Caco-2 (cell line): ENCODE measurements around the gene ZNF415. TPM values are rescaled to one million over a fixed set of nuclear protein-coding genes. Genes with fewer than 3 reads are reported as not detected.

ENCODE experiments used
- BruUV-seq: library from RNA; stranded (reverse); fragments of 400-500 nt; replicated peaks from 2 replicates; lab custom pipeline; 2021; lab: Mats Ljungman, UMichigan
- CTCF ChIA-PET: fragments of 300-600 bp; sonication (Branson Sonifier 250); formaldehyde crosslinking; loops from one replicate; lab custom pipeline; 2022; ENCODE audit warnings: antibody characterized with exemption; lab: Charles Lee
- POLR2A ChIA-PET: fragments of 300-600 bp; sonication (Branson Sonifier 250); formaldehyde crosslinking; loops from one replicate; lab custom pipeline; 2022; ENCODE audit warnings: antibody characterized with exemption; lab: Charles Lee
- DNase-seq, 2 experiments: peaks; one replicate each; pipeline versions ENCODE4 v3.0.0 to v3.0.0-alpha.2; 2020 to 2022
- H3K27me3 ChIP-seq: replicated peaks from 2 replicates; pipeline ENCODE4 v1.6.0; 2011; ENCODE audit warnings: low read length; ENCODE audit not compliant: control insufficient read depth, insufficient read depth
- H3K36me3 ChIP-seq: 2 replicates; pipeline ENCODE4 v1.5.1; 2011; ENCODE audit warnings: low read length; ENCODE audit not compliant: control insufficient read depth, insufficient read depth
- H3K4me1 ChIP-seq: fragments of 250-450 bp; sonication (Bioruptor Pico); 2 replicates; pipeline ENCODE4 v1.5.1; 2020; ENCODE audit warnings: mild to moderate bottlenecking
- H3K4me3 ChIP-seq: 2 replicates; pipeline ENCODE4 v1.5.1; 2011; ENCODE audit warnings: low read depth, mild to moderate bottlenecking, control low read depth, low read length
- H3K9me3 ChIP-seq: fragments of 250-450 bp; sonication (Bioruptor Pico); 2 replicates; pipeline ENCODE4 v1.5.1; 2020; ENCODE audit warnings: mild to moderate bottlenecking, moderate library complexity
- H3K27ac Mint-ChIP-seq: one replicate; pipeline ENCODE4 v1.8.0; 2022; ENCODE audit warnings: mixed read lengths; ENCODE audit not compliant: unreplicated experiment
- H3K27me3 Mint-ChIP-seq: one replicate; pipeline ENCODE4 v1.8.0; 2022; ENCODE audit warnings: mixed read lengths; ENCODE audit not compliant: insufficient read depth, unreplicated experiment
- H3K36me3 Mint-ChIP-seq: one replicate; pipeline ENCODE4 v1.8.0; 2022; ENCODE audit warnings: mild to moderate bottlenecking, mixed read lengths; ENCODE audit not compliant: insufficient read depth, unreplicated experiment
- H3K4me1 Mint-ChIP-seq: one replicate; pipeline ENCODE4 v1.8.0; 2022; ENCODE audit warnings: low read depth, mixed read lengths; ENCODE audit not compliant: unreplicated experiment
- H3K4me3 Mint-ChIP-seq: one replicate; pipeline ENCODE4 v1.8.0; 2022; ENCODE audit warnings: mild to moderate bottlenecking, moderate library complexity, mixed read lengths; ENCODE audit not compliant: unreplicated experiment
- H3K9me3 Mint-ChIP-seq: one replicate; pipeline ENCODE4 v1.8.0; 2022; ENCODE audit warnings: mixed read lengths; ENCODE audit not compliant: unreplicated experiment
- intact Hi-C: fragments of 100-400 bp; cut with micrococcal nuclease; formaldehyde crosslinking; loops from one replicate; pipeline ENCODE4 v1.10.0; 2022; ENCODE audit not compliant: unreplicated experiment
- total RNA-seq: library from RNA; stranded (reverse); gene quantifications from 2 replicates; pipeline ENCODE4 v1.2.3, GENCODE V29; 2022
- TF ChIP-seq, protein P1 (sequence below), 2 experiments: fragments of 200-600 bp in 1 of 2; IDR thresholded peaks; 1 replicate in 1 of 2; 2 replicates in 1 of 2; pipeline versions ENCODE4 v1.5.1 to v1.8.0; 2011 to 2022; ENCODE audit warnings: antibody characterized with exemption in 1 of 2, control low read depth in 1 of 2, inconsistent platforms in 1 of 2, low read depth in 1 of 2, low read length in 1 of 2, mild to moderate bottlenecking in 1 of 2, moderate library complexity in 1 of 2; ENCODE audit not compliant: insufficient read depth in 1 of 2, severe bottlenecking in 1 of 2, unreplicated experiment in 1 of 2

ZNF415 gene
- total RNA-seq, 1 experiment from 2014 or later: 14.9 TPM

DNA sequence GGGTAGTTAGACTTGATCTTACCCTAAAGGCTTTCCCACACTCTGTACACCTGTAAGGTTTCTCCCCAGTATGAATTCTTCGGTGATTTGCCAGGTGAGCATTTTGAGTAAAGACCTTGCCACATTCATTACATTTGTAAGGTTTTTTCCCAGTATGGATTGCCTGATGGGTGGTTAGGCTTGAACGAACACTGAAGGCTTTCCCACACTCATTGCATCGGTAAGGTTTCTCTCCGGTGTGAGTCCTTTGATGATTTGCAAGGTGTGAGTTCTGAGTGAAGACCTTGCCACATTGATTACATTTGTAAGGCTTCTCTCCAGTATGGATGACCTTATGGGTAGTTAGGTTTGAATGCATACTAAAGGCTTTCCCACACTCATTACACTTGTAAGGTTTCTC, 64.5 kb downstream of the ZNF415 start:
- Histone ChIP-seq H3K27me3 (no peaks in the 10 kb centered on the region), H3K4me3 (no peak overlapping the region), H3K9me3 (peaks cover 52% of the 10 kb centered on the region), H3K36me3 (peaks cover 19% of the 10 kb centered on the region), H3K4me1 (no peaks in the 10 kb centered on the region)
- TF ChIP-seq, protein P1, sequence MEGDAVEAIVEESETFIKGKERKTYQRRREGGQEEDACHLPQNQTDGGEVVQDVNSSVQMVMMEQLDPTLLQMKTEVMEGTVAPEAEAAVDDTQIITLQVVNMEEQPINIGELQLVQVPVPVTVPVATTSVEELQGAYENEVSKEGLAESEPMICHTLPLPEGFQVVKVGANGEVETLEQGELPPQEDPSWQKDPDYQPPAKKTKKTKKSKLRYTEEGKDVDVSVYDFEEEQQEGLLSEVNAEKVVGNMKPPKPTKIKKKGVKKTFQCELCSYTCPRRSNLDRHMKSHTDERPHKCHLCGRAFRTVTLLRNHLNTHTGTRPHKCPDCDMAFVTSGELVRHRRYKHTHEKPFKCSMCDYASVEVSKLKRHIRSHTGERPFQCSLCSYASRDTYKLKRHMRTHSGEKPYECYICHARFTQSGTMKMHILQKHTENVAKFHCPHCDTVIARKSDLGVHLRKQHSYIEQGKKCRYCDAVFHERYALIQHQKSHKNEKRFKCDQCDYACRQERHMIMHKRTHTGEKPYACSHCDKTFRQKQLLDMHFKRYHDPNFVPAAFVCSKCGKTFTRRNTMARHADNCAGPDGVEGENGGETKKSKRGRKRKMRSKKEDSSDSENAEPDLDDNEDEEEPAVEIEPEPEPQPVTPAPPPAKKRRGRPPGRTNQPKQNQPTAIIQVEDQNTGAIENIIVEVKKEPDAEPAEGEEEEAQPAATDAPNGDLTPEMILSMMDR (IDR thresholded peaks at IDR 0.05; ENCODE audit: insufficient read depth in 1 of 2, low read depth in 1 of 2, low read length in 1 of 2, severe bottlenecking in 1 of 2, unreplicated experiment in 1 of 2): no peak
- intact Hi-C loops: loop anchor here (5.0 kb wide), 1 partner anchor 104 kb away; no protein-coding TSS in a partner anchor
- Mint-ChIP-seq H3K4me3 (no peak overlapping the region), H3K27me3 (no peaks in the 10 kb centered on the region), H3K9me3 (peaks cover 36% of the 10 kb centered on the region), H3K27ac (no peak overlapping the region), H3K4me1 (no peaks in the 10 kb centered on the region), H3K36me3 (peaks cover 69% of the 10 kb centered on the region)
- no peak for DNase-seq
- ChIA-PET POLR2A (interaction anchor here (0.6 kb wide), 1 partner anchor 48 kb away, joined by 3 read pairs; no protein-coding TSS in a partner anchor), CTCF (no interaction called here)
- no TSS peak for BruUV-seq

DNA sequence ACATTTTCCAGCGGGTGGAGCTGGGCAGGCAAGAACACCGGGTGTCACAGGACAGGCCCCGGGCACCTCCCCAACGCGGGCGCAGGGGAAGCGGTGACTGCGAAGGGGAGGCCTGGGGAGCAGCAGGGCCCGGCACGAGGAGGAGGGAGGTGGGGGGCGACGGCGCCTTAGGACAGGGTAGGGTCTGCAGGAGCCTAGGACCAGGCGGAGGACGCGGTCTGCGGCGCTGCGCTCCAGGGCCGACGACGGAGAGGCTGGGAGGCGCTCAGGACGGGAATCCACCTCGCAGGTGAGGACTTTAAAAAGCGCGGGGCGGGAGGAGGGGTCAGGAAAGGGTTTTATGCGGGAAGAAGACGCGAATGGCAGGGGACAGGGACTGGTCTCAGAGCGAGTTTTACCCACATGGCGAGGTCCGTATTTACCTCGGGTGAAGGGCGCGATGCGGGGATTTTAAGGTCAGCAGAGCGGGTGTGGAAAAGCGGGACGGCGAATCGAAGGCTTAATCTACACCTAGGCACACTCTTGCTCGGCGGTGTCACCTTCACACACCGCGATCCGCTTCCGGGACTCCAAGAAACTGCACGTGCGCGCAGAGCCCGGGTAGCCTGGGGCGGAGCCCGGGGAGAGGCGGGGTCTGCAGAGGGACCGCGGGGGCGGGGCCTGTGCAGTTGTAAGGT, 74.7 kb downstream of the ZNF415 start:
- H3K9me3 ChIP-seq: peaks cover 17% of the 10 kb centered on the region
- H3K36me3 Mint-ChIP-seq: peaks cover 6% of the 10 kb centered on the region
- no peak overlapping the region for H3K27ac Mint-ChIP-seq
- TF ChIP-seq, protein P1 (IDR thresholded peaks at IDR 0.05; ENCODE audit: insufficient read depth in 1 of 2, low read depth in 1 of 2, low read length in 1 of 2, severe bottlenecking in 1 of 2, unreplicated experiment in 1 of 2): no peak
- H3K36me3 ChIP-seq: no peaks in the 10 kb centered on the region
- CTCF ChIA-PET: no interaction called here
- DNase-seq: no peak
- no peaks in the 10 kb centered on the region for H3K27me3 ChIP-seq
- H3K4me3 ChIP-seq: no peak overlapping the region
- H3K4me1 ChIP-seq: no peaks in the 10 kb centered on the region
- no TSS peak for BruUV-seq
- POLR2A ChIA-PET: no interaction called here
- intact Hi-C loops: no loop called here
- no peaks in the 10 kb centered on the region for H3K27me3 Mint-ChIP-seq
- peaks cover 31% of the 10 kb centered on the region for H3K9me3 Mint-ChIP-seq
- H3K4me1 Mint-ChIP-seq: no peaks in the 10 kb centered on the region
- no peak overlapping the region for H3K4me3 Mint-ChIP-seq

Other genes with a start within 250 kb of the ZNF415 start
- 14.7 and 15.5 TPM in 2 replicates for gene ZNF320, start 235.3 kb downstream of the ZNF415 start, total RNA-seq
- gene ZNF888, start 209.5 kb downstream of the ZNF415 start, total RNA-seq: 7.3 and 9.0 TPM in 2 replicates
- gene ZNF816, start 170.0 kb downstream of the ZNF415 start, total RNA-seq: 8.8 and 11.5 TPM in 2 replicates
- not detected in 2 replicates for gene ERVV-1, start 119.0 kb downstream of the ZNF415 start, total RNA-seq
- 0.11 and 0.21 TPM in 2 replicates for gene ERVV-2, start 88.2 kb downstream of the ZNF415 start, total RNA-seq
- gene ZNF160, start 29.5 kb downstream of the ZNF415 start, total RNA-seq: 30.6 and 33.3 TPM in 2 replicates
- gene ZNF347, start 26.1 kb upstream of the ZNF415 start, total RNA-seq: 1.3 and 2.2 TPM in 2 replicates
- 0.39 and 0.73 TPM in 2 replicates for gene ZNF665, start 60.4 kb upstream of the ZNF415 start, total RNA-seq
- not detected in 2 replicates for gene ZNF677, start 122.0 kb upstream of the ZNF415 start, total RNA-seq
- gene VN1R2, start 125.4 kb upstream of the ZNF415 start, total RNA-seq: not detected in 2 replicates
- gene VN1R4, start 134.8 kb upstream of the ZNF415 start, total RNA-seq: not detected in 2 replicates
- gene ZNF845, start 200.8 kb upstream of the ZNF415 start, total RNA-seq: 8.0 and 8.9 TPM in 2 replicates
- gene ZNF525, start 232.8 kb upstream of the ZNF415 start, total RNA-seq: 12.7 and 15.0 TPM in 2 replicates